Astrocyte of the spinal cord (primary cell): ENCODE results near the gene GOLT1A.

Source experiments
- DNase-seq: peaks from one replicate; pipeline ENCODE4 v3.0.0; 2011; ENCODE audit warnings: low read depth, low spot score
- H3K4me3 ChIP-seq: 2 replicates; pipeline ENCODE4 v1.5.1; 2011; ENCODE audit warnings: low read depth, mild to moderate bottlenecking, low read length, moderate library complexity
- in situ Hi-C: cut with HindIII; loops from 2 replicates; pipeline ENCODE4 v1.10.0; 2017; ENCODE audit warnings: low sequenced_read_pairs
- TF ChIP-seq, protein P1 (sequence below): IDR thresholded peaks from 2 replicates; pipeline ENCODE4 v1.5.1; 2012; ENCODE audit warnings: low read depth, mild to moderate bottlenecking, low read length, inconsistent platforms

Gene GOLT1A

DNA sequence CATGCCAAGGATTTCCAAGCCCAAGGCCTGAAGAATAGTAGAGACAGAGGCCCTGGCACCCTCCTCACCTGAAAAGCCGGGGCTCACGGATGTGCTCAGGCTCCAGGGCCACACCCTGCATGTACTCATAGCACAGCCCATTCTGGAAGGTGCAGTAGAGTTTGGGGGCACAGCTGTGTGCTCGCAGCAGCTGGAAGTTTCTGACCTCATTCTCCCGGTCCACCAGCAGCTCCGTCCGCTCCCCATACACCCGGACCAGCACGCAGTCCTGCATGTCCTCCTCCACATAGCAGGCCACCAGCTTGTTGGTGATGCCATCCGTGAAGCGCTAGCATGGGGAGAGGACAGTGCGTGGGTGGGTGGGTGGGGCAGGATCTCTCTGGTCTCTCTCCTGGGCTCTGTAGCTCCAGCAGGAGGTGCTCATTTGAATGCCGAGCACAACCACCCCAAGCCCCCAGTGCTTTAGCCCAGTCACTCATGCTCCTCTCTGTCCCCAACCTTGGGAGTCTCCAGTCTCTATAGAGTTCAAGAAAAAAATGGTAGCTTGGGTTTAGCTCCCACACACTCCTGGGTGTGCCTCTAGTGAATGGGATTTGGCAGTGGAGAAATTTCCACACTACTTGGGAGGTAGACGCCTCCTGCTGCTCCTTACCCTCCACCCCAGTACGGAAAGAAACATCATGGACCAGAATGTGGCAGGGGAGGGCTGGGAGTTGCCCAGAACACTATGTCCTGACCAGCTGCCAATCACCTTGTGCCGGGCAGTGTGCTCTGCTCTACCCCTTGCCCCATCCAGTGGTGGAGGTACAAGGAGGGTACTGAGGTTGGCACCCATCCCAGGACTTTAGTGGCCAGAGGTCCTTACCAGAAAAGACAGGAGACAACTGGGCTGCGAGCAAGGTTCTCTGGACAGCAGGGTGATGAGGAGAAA is 63.9 kb downstream of the GOLT1A start:
- H3K4me3 ChIP-seq: no peak overlapping the region
- no peak for DNase-seq
- in situ Hi-C loops: loop anchor here (25.0 kb wide), 1 partner anchor 288 kb away; the partner anchor contains the start of gene SNRPE
- TF ChIP-seq, protein P1, sequence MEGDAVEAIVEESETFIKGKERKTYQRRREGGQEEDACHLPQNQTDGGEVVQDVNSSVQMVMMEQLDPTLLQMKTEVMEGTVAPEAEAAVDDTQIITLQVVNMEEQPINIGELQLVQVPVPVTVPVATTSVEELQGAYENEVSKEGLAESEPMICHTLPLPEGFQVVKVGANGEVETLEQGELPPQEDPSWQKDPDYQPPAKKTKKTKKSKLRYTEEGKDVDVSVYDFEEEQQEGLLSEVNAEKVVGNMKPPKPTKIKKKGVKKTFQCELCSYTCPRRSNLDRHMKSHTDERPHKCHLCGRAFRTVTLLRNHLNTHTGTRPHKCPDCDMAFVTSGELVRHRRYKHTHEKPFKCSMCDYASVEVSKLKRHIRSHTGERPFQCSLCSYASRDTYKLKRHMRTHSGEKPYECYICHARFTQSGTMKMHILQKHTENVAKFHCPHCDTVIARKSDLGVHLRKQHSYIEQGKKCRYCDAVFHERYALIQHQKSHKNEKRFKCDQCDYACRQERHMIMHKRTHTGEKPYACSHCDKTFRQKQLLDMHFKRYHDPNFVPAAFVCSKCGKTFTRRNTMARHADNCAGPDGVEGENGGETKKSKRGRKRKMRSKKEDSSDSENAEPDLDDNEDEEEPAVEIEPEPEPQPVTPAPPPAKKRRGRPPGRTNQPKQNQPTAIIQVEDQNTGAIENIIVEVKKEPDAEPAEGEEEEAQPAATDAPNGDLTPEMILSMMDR: no peak

DNA sequence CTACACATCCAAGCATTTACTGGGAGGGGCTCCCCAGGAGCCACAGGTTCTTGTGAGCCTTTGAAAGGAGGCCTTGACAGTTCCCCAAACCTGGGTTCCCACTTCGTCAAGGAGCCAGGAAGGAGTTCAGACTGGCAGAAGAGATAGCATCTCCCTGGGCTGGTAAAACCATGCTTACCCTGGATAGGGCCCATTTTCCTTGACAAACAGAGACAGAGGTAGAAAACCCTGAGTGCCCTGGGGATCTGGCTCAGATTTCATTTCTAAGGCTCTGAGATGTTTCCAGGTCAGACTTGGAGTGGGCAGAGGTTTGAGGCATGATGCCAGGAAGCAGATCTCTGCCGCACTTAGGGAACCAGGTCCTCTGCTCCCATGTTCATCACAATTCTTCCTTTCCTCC is 64.7 kb downstream of the GOLT1A start:
- TF ChIP-seq, protein P1: no peak
- H3K4me3 ChIP-seq: no peak overlapping the region
- no peak for DNase-seq
- in situ Hi-C loops: loop anchor here (25.0 kb wide), 1 partner anchor 287 kb away; the partner anchor contains the start of gene SNRPE
